ENCODE data around the gene RTP2. TPM values are rescaled to one million over a fixed set of nuclear protein-coding genes. Genes with fewer than 3 reads are reported as not detected.

The RTP2 gene
- total RNA-seq, 1 donor from 2014 or later: not detected

DNA sequence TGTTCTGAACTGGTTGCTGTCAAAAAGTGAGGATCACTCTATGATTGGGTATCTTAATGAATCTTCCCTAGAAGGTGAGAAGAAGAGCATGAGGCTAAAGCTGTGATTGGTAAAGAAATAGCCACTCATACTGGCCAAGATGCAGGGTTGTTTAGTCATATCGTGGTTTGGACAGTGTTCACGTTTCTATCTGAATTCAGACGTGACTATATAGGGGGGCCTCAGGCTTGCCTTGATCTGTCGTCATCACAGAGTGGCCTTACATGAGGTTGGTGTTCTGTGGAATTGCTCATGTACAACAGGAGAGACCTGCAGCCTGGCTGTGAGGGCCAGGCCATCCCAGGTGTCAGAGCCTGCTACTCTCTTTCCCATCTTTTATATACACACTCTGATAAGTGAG is 12.4 kb downstream of the RTP2 start:
- Histone ChIP-seq H3K9ac (no peak overlapping the region), H3K4me2 (no peak overlapping the region), H3K36me3 (no peaks in the 10 kb centered on the region), H2AFZ (replicated peaks) (no peak overlapping the region), H3K79me2 (ENCODE audit: low read depth) (no peaks in the 10 kb centered on the region), H3K4me3 (no peak overlapping the region), H3K9me3 (ENCODE audit: low read depth) (no peaks in the 10 kb centered on the region), H4K20me1 (ENCODE audit: low read depth) (no peaks in the 10 kb centered on the region), H3K27ac (no peak overlapping the region), H3K4me1 (no peaks in the 10 kb centered on the region), H3K27me3 (no peaks in the 10 kb centered on the region), H3F3A (ENCODE audit: low read depth) (no peaks in the 10 kb centered on the region)
- H3K4me1 Mint-ChIP-seq: no peaks in the 10 kb centered on the region
- peaks cover 14% of the 10 kb centered on the region for H3K9me3 Mint-ChIP-seq
- TF ChIP-seq EZH2 (IDR thresholded peaks at IDR 0.05) (no peak), EZH2phosphoT487 (IDR thresholded peaks at IDR 0.05) (no peak)
- no peak for DNase-seq (ENCODE audit: low spot score)
- H3K4me3 Mint-ChIP-seq: no peak overlapping the region
- H3K36me3 Mint-ChIP-seq: no peaks in the 10 kb centered on the region
- peaks cover 8% of the 10 kb centered on the region for H3K27me3 Mint-ChIP-seq (ENCODE audit: insufficient read depth, low read depth)
- no peak overlapping the region for H3K27ac Mint-ChIP-seq

DNA sequence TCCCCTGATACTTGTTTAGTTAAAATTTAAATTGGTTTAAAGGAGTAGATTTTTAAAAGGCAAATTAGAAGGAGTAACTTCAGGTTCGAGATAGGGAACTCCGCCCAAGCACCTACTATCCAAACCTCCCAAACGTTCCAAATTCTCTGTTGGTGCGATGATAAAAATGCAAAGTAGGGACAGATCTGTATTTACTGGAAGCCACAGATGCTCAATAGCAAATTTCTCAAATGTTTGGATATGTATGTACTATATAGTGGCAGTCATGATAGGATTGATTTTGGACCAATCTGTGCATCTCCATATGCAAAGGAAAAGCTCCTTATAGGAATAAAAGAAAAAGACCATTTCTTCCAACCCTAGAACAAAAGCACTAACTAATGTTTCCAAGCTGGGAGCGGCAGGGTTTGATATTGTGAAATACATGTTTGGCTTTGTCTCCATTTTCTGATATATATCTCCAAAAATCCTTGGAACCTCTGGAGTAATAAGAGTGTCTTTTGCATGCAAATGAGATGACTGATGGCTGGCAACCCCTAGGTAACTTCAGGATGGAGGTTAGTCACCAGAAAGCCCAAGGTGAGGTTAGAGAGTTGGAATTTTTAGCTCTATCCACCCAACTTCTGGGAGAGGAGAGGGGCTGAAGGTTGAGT is 15.6 kb downstream of the RTP2 start:
- Histone ChIP-seq H3K4me3 (no peak overlapping the region), H3K4me1 (no peaks in the 10 kb centered on the region), H3K79me2 (ENCODE audit: low read depth) (no peaks in the 10 kb centered on the region), H3K4me2 (no peak overlapping the region), H2AFZ (replicated peaks) (no peak overlapping the region), H3K36me3 (no peaks in the 10 kb centered on the region), H3K27me3 (no peaks in the 10 kb centered on the region), H3K9me3 (ENCODE audit: low read depth) (no peaks in the 10 kb centered on the region), H3K27ac (no peak overlapping the region), H4K20me1 (ENCODE audit: low read depth) (no peaks in the 10 kb centered on the region), H3K9ac (no peak overlapping the region), H3F3A (ENCODE audit: low read depth) (no peaks in the 10 kb centered on the region)
- TF ChIP-seq EZH2phosphoT487 (IDR thresholded peaks at IDR 0.05): no peak
- no peak for TF ChIP-seq EZH2 (IDR thresholded peaks at IDR 0.05)
- TF ChIP-seq, protein P1, sequence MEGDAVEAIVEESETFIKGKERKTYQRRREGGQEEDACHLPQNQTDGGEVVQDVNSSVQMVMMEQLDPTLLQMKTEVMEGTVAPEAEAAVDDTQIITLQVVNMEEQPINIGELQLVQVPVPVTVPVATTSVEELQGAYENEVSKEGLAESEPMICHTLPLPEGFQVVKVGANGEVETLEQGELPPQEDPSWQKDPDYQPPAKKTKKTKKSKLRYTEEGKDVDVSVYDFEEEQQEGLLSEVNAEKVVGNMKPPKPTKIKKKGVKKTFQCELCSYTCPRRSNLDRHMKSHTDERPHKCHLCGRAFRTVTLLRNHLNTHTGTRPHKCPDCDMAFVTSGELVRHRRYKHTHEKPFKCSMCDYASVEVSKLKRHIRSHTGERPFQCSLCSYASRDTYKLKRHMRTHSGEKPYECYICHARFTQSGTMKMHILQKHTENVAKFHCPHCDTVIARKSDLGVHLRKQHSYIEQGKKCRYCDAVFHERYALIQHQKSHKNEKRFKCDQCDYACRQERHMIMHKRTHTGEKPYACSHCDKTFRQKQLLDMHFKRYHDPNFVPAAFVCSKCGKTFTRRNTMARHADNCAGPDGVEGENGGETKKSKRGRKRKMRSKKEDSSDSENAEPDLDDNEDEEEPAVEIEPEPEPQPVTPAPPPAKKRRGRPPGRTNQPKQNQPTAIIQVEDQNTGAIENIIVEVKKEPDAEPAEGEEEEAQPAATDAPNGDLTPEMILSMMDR (IDR thresholded peaks at IDR 0.05): no peak
- H3K27ac Mint-ChIP-seq: no peak overlapping the region
- no peaks in the 10 kb centered on the region for H3K36me3 Mint-ChIP-seq
- peaks cover 14% of the 10 kb centered on the region for H3K9me3 Mint-ChIP-seq
- no peak for DNase-seq (ENCODE audit: low spot score)
- H3K27me3 Mint-ChIP-seq (ENCODE audit: insufficient read depth, low read depth): no peaks in the 10 kb centered on the region
- H3K4me1 Mint-ChIP-seq: no peaks in the 10 kb centered on the region
- no peak overlapping the region for H3K4me3 Mint-ChIP-seq

DNA sequence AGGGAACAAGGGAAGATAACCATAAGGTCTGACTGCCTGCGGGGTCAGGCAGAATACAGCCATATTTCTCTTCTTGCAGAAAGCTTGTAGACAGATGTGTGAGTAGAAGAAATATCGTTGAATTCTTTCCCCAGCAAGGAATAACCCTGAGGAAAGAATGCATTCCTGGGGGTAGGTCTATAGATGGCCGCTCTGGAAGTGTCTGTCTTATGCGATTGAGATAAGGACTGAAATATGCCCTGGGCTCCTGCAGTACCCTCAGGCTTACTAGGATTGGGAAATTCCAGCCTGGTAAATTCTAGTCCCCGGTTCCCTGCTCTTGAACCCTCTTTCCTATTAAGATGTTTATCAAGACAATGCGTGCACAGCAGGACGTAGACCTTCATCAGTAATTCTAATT is 16.4 kb downstream of the RTP2 start:
- Histone ChIP-seq H3K4me3 (no peak overlapping the region), H3K9me3 (ENCODE audit: low read depth) (no peaks in the 10 kb centered on the region), H3F3A (ENCODE audit: low read depth) (no peaks in the 10 kb centered on the region), H3K4me1 (no peaks in the 10 kb centered on the region), H3K27ac (no peak overlapping the region), H3K36me3 (no peaks in the 10 kb centered on the region), H2AFZ (replicated peaks) (no peak overlapping the region), H3K4me2 (no peak overlapping the region), H3K79me2 (ENCODE audit: low read depth) (no peaks in the 10 kb centered on the region), H3K27me3 (no peaks in the 10 kb centered on the region), H3K9ac (no peak overlapping the region), H4K20me1 (ENCODE audit: low read depth) (no peaks in the 10 kb centered on the region)
- H3K27me3 Mint-ChIP-seq (ENCODE audit: insufficient read depth, low read depth): no peaks in the 10 kb centered on the region
- no peaks in the 10 kb centered on the region for H3K4me1 Mint-ChIP-seq
- H3K9me3 Mint-ChIP-seq: peaks cover 14% of the 10 kb centered on the region
- no peaks in the 10 kb centered on the region for H3K36me3 Mint-ChIP-seq
- H3K4me3 Mint-ChIP-seq: no peak overlapping the region
- H3K27ac Mint-ChIP-seq: no peak overlapping the region
- no peak for DNase-seq (ENCODE audit: low spot score)
- TF ChIP-seq, protein P1 (IDR thresholded peaks at IDR 0.05): no peak
- TF ChIP-seq EZH2 (IDR thresholded peaks at IDR 0.05) (no peak), EZH2phosphoT487 (IDR thresholded peaks at IDR 0.05) (no peak)

DNA sequence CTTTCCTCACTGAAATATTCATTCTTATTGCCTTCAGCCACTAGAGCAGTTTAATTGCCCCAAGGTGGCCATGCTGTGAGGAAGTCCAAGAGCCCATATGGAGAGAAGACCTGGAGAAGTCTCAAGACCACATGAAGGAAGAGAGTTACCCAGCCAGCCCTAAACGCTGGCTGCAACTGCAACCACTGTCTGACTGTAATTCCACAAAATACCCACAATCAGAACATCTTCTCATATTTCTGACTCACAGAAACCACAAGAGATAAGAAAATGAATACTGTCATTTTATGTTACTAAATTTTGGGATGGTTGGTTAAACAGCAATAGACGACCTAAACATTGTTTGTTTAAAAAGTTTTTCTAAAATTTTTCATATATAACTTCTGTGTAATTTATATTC is 17.5 kb downstream of the RTP2 start:
- no peaks in the 10 kb centered on the region for H4K20me1 ChIP-seq (ENCODE audit: low read depth)
- H3K9me3 ChIP-seq (ENCODE audit: low read depth): no peaks in the 10 kb centered on the region
- no peak overlapping the region for H3K4me2 ChIP-seq
- no peak overlapping the region for H3K27ac Mint-ChIP-seq
- H2AFZ ChIP-seq (replicated peaks): no peak overlapping the region
- no peaks in the 10 kb centered on the region for H3K4me1 ChIP-seq
- no peak overlapping the region for H3K9ac ChIP-seq
- no peak for DNase-seq (ENCODE audit: low spot score)
- no peak overlapping the region for H3K4me3 ChIP-seq
- no peaks in the 10 kb centered on the region for H3K36me3 ChIP-seq
- H3K9me3 Mint-ChIP-seq: peaks cover 14% of the 10 kb centered on the region
- H3K27me3 ChIP-seq: no peaks in the 10 kb centered on the region
- H3K4me1 Mint-ChIP-seq: no peaks in the 10 kb centered on the region
- TF ChIP-seq EZH2phosphoT487 (IDR thresholded peaks at IDR 0.05) (no peak), EZH2 (IDR thresholded peaks at IDR 0.05) (no peak)
- TF ChIP-seq, protein P1 (IDR thresholded peaks at IDR 0.05): no peak
- no peaks in the 10 kb centered on the region for H3K27me3 Mint-ChIP-seq (ENCODE audit: insufficient read depth, low read depth)
- H3F3A ChIP-seq (ENCODE audit: low read depth): no peaks in the 10 kb centered on the region
- no peak overlapping the region for H3K27ac ChIP-seq
- H3K4me3 Mint-ChIP-seq: no peak overlapping the region
- no peaks in the 10 kb centered on the region for H3K36me3 Mint-ChIP-seq
- H3K79me2 ChIP-seq (ENCODE audit: low read depth): no peaks in the 10 kb centered on the region

All from neural progenitor cell (in vitro differentiated cells).